Ishikawa (cell line): ENCODE measurements around the gene ELF1.

Experiments used
- CEBPB ChIP-seq: IDR thresholded peaks from 2 replicates; pipeline ENCODE4 v1.6.1; 2012
- CREB1 ChIP-seq: IDR thresholded peaks from 2 replicates; pipeline ENCODE4 v1.6.1; 2012; ENCODE audit warnings: low read depth
- EGR1 ChIP-seq: IDR thresholded peaks from 2 replicates; pipeline ENCODE4 v1.6.1; 2012
- EP300 ChIP-seq: IDR thresholded peaks from 2 replicates; pipeline ENCODE4 v1.6.1; 2012; ENCODE audit warnings: borderline replicate concordance
- FOXM1 ChIP-seq: IDR thresholded peaks from 2 replicates; pipeline ENCODE4 v1.6.1; 2012; ENCODE audit warnings: low read depth, borderline replicate concordance
- NFIC ChIP-seq: IDR thresholded peaks from 2 replicates; pipeline ENCODE4 v1.6.1; 2012
- RAD21 ChIP-seq: IDR thresholded peaks from 2 replicates; pipeline ENCODE4 v1.6.1; 2012; ENCODE audit warnings: low read depth
- TAF1 ChIP-seq: IDR thresholded peaks from 2 replicates; pipeline ENCODE4 v1.6.1; 2012; ENCODE audit warnings: low read depth, mild to moderate bottlenecking
- TCF12 ChIP-seq: IDR thresholded peaks from 2 replicates; pipeline ENCODE4 v1.6.1; 2012; ENCODE audit warnings: low read depth
- TEAD4 ChIP-seq: IDR thresholded peaks from 2 replicates; pipeline ENCODE4 v1.6.1; 2012
- YY1 ChIP-seq: IDR thresholded peaks from 2 replicates; pipeline ENCODE4 v1.6.1; 2012; ENCODE audit warnings: low read depth
- ZBTB7A ChIP-seq: IDR thresholded peaks from 2 replicates; pipeline ENCODE4 v1.6.1; 2012; ENCODE audit warnings: low read depth
- TF ChIP-seq, protein P1 (sequence below): IDR thresholded peaks from 2 replicates; pipeline ENCODE4 v1.6.1; 2012
- TF ChIP-seq, protein P2 (sequence below): IDR thresholded peaks from 2 replicates; pipeline ENCODE4 v1.6.1; 2012
- TF ChIP-seq, protein P3 (sequence below): IDR thresholded peaks from 2 replicates; pipeline ENCODE4 v1.6.1; 2012; ENCODE audit warnings: low read depth, mild to moderate bottlenecking

ELF1 gene

DNA sequence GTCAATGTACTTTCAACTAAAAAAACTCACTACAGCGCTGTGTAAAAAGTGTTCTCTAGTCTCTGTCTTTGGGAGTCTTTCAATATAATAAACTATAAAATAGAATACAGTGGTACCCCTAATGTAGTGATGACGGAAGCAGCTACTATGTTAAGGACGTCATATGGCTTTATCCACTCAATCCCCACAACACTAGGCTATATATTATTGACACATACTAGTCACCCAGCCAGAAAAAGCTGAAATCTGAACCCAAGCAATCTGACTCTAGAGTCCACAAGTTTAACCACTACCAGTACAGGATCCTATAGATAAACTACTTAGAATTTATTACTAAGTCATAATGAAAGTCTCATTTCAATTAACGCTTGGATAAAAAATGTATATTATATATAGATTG, 48.3 kb downstream of the ELF1 start:
- TF ChIP-seq CREB1 (no peak), TAF1 (no peak), CEBPB (no peak), TCF12 (no peak), RAD21 (no peak), EP300 (no peak), FOXM1 (no peak), YY1 (no peak), EGR1 (no peak), NFIC (no peak), ZBTB7A (no peak), TEAD4 (no peak)
- TF ChIP-seq, protein P1, sequence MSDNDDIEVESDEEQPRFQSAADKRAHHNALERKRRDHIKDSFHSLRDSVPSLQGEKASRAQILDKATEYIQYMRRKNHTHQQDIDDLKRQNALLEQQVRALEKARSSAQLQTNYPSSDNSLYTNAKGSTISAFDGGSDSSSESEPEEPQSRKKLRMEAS = no peak
- TF ChIP-seq, protein P2, sequence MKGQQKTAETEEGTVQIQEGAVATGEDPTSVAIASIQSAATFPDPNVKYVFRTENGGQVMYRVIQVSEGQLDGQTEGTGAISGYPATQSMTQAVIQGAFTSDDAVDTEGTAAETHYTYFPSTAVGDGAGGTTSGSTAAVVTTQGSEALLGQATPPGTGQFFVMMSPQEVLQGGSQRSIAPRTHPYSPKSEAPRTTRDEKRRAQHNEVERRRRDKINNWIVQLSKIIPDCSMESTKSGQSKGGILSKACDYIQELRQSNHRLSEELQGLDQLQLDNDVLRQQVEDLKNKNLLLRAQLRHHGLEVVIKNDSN = no peak
- TF ChIP-seq, protein P3, sequence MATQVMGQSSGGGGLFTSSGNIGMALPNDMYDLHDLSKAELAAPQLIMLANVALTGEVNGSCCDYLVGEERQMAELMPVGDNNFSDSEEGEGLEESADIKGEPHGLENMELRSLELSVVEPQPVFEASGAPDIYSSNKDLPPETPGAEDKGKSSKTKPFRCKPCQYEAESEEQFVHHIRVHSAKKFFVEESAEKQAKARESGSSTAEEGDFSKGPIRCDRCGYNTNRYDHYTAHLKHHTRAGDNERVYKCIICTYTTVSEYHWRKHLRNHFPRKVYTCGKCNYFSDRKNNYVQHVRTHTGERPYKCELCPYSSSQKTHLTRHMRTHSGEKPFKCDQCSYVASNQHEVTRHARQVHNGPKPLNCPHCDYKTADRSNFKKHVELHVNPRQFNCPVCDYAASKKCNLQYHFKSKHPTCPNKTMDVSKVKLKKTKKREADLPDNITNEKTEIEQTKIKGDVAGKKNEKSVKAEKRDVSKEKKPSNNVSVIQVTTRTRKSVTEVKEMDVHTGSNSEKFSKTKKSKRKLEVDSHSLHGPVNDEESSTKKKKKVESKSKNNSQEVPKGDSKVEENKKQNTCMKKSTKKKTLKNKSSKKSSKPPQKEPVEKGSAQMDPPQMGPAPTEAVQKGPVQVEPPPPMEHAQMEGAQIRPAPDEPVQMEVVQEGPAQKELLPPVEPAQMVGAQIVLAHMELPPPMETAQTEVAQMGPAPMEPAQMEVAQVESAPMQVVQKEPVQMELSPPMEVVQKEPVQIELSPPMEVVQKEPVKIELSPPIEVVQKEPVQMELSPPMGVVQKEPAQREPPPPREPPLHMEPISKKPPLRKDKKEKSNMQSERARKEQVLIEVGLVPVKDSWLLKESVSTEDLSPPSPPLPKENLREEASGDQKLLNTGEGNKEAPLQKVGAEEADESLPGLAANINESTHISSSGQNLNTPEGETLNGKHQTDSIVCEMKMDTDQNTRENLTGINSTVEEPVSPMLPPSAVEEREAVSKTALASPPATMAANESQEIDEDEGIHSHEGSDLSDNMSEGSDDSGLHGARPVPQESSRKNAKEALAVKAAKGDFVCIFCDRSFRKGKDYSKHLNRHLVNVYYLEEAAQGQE = no peak

DNA sequence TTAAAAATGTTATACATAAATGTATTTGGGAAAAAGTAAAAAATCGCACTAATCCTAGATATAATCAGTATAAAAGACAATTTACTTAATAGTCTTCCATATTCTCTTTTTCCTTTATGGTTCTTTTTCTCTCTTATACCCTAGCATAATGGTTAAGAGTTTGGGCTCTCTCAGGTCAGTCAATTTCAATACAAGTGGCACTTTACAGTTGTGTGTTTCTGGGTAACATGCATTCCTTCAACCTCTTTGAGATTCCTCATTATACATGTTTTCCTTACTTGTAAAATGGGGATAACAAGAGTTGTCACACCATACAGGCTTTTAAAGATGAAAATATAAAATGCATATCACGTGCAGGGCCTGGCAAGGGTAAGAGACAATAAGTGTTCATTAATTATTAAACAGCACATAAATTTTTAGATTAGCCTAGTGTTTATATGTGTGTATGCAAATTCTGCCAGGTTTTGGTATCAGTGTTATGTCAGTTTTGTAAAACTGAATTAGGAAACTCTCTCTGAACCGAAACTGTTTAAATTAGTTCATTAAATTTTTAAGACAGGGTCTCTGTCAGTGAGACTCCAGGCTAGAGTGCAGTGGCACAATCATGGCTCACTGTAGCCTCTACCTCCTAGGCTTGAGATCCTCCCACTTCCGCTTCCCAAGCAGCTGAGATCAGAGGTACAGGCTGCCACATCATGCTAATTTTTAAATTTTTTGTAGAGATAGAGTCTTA, 49.8 kb downstream of the ELF1 start:
- TF ChIP-seq TEAD4 (no peak), EGR1 (no peak), CREB1 (no peak), EP300 (no peak)
- TF ChIP-seq, protein P2 = no peak

DNA sequence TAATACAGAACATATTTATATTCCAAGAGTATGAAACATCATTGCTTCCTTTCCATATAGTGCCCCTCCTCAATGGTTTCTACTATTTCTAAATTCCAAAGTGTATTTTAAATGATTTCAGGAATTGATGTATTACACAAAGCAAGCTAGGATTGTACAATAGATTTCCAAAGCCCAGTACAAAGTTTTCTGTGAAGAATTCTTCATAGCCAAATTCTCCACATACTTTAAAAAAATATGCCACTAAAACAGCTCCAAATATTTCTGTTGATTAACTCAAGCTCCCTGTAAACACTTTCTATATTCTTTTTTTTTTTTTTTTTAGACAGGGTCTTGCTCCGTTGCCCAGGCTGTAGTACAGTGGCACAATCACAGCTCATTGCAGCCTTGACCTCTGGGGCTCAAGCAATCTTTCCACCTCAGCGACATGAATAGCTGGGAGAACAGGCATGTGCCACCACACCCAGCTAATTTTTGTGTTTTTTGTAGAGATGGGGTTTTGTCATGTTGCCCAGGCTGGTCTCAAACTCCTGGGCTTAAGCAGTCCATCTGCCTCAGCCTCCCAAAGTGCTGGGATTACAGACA, 50.6 kb downstream of the ELF1 start:
- no peak for TF ChIP-seq NFIC
- TF ChIP-seq, protein P1 = no peak
- TF ChIP-seq FOXM1 = no peak

DNA sequence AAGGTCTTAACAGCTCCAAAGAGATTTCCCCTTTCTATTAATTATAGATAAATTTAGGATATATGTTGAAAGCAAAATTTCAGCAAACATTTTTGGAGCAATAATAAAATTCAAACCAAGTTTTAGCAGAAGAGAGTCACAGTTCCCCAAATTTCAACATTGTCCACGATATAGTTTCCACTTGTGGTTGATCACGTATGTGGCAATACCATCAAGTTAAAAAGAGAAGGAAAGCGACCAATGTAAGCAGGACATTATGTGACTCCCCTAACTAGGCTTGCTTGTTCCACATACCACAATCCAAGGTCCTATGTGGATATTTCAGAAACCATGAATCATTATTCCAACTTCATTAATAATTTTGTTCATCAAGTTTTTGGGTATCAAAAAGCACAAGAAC, 52.8 kb downstream of the ELF1 start:
- TF ChIP-seq FOXM1 = no peak
- no peak for TF ChIP-seq TAF1
- TF ChIP-seq CEBPB = no peak
- TF ChIP-seq, protein P1 = no peak
- TF ChIP-seq ZBTB7A = no peak
- TF ChIP-seq, protein P2 = no peak
- TF ChIP-seq CREB1 = no peak
- no peak for TF ChIP-seq TEAD4
- TF ChIP-seq EGR1 = no peak
- TF ChIP-seq YY1 = no peak
- no peak for TF ChIP-seq TCF12
- TF ChIP-seq, protein P3 = no peak

DNA sequence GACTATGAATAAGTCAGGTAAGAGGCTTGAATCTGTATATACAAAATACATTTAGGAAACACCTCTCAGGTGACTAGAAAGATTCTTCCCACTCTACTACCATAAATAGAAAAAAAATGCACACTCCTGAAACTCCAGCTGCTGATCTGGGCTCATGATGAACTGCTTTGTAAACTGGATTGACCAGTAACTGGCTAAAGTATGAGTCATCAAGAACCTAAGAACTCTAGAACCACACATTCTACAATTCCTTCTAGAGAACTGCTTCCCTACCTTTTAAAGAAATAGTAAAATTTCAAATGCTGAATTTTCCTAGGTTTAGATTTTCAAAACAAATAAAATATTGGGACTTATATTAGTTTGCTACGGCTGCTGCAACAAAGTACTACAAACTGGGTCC, 55.2 kb downstream of the ELF1 start:
- no peak for TF ChIP-seq EP300
- TF ChIP-seq, protein P1 = no peak
- TF ChIP-seq ZBTB7A = no peak
- no peak for TF ChIP-seq NFIC
- no peak for TF ChIP-seq CEBPB
- TF ChIP-seq YY1 = no peak
- TF ChIP-seq, protein P3 = no peak
- TF ChIP-seq, protein P2 = no peak
- TF ChIP-seq RAD21 = no peak
- TF ChIP-seq TAF1 = no peak
- TF ChIP-seq TCF12 = no peak
- no peak for TF ChIP-seq FOXM1
- TF ChIP-seq CREB1 = no peak
- TF ChIP-seq TEAD4 = no peak
- TF ChIP-seq EGR1 = no peak
